GM23338 (cell line): ENCODE data around the gene GDF10. TPM values are rescaled to one million over a fixed set of nuclear protein-coding genes. Genes with fewer than 3 reads are reported as not detected.

Experiments
- ATAC-seq: fragments of 200-7000 bp; cut with Tn5 transposase; 3 replicates; pipeline ENCODE4 v1.9.1; 2020
- DNase-seq: peaks from one replicate; pipeline ENCODE4 v3.0.0-alpha.2; 2015; ENCODE audit warnings: low spot score
- H2AFZ ChIP-seq: fragments of 200-600 bp; sonication (generic); 2 replicates; pipeline ENCODE4 v1.8.0; 2016; ENCODE audit warnings: antibody characterized with exemption, mild to moderate bottlenecking, moderate library complexity
- H3F3A ChIP-seq: fragments of 200-600 bp; sonication (generic); replicated peaks from 2 replicates; pipeline ENCODE4 v1.8.0; 2017; ENCODE audit warnings: antibody characterized with exemption, mixed run types, low read depth
- H3K27ac ChIP-seq: fragments of 200-600 bp; sonication (generic); 2 replicates; pipeline ENCODE4 v1.6.1; 2016; ENCODE audit warnings: low read depth
- H3K27me3 ChIP-seq: fragments of 200-600 bp; sonication (generic); 2 replicates; pipeline ENCODE4 v1.8.0; 2016; ENCODE audit warnings: mild to moderate bottlenecking, mixed run types, moderate library complexity; ENCODE audit not compliant: insufficient read depth
- H3K36me3 ChIP-seq: fragments of 200-600 bp; sonication (generic); 2 replicates; pipeline ENCODE4 v1.8.0; 2016; ENCODE audit warnings: mild to moderate bottlenecking; ENCODE audit not compliant: insufficient read depth
- H3K4me1 ChIP-seq: fragments of 200-600 bp; sonication (generic); 2 replicates; pipeline ENCODE4 v1.8.0; 2016; ENCODE audit warnings: mild to moderate bottlenecking, moderate library complexity; ENCODE audit not compliant: insufficient read depth
- H3K4me2 ChIP-seq: fragments of 200-600 bp; sonication (generic); 2 replicates; pipeline ENCODE4 v1.7.1; 2017; ENCODE audit warnings: mixed run types
- H3K4me3 ChIP-seq: fragments of 200-600 bp; sonication (generic); 2 replicates; pipeline ENCODE4 v1.6.1; 2016; ENCODE audit warnings: mixed run types
- H3K79me2 ChIP-seq: fragments of 200-600 bp; sonication (generic); replicated peaks from 2 replicates; pipeline ENCODE4 v1.8.0; 2017; ENCODE audit warnings: mild to moderate bottlenecking; ENCODE audit not compliant: insufficient read depth
- H3K9me2 ChIP-seq: fragments of 200-600 bp; sonication (generic); 2 replicates; pipeline ENCODE4 v1.8.0; 2017; ENCODE audit not compliant: insufficient read depth
- H4K20me1 ChIP-seq: fragments of 200-600 bp; sonication (generic); replicated peaks from 2 replicates; pipeline ENCODE4 v1.8.0; 2017; ENCODE audit warnings: mild to moderate bottlenecking; ENCODE audit not compliant: insufficient read depth
- H3K27ac Mint-ChIP-seq: 2 replicates; pipeline ENCODE4 v1.8.0; 2020; ENCODE audit warnings: inconsistent platforms, mild to moderate bottlenecking, moderate library complexity, mixed read lengths
- H3K27me3 Mint-ChIP-seq: 3 replicates; pipeline ENCODE4 v1.8.0; 2022; ENCODE audit warnings: low read depth, mild to moderate bottlenecking, moderate library complexity, mixed read lengths, inconsistent platforms; ENCODE audit not compliant: insufficient read depth, poor library complexity
- H3K36me3 Mint-ChIP-seq: 3 replicates; pipeline ENCODE4 v1.8.0; 2021; ENCODE audit warnings: low read depth, mild to moderate bottlenecking, inconsistent platforms, moderate library complexity, mixed read lengths
- H3K4me1 Mint-ChIP-seq: 3 replicates; pipeline ENCODE4 v1.8.0; 2020; ENCODE audit warnings: mild to moderate bottlenecking, inconsistent platforms, mixed read lengths
- H3K4me3 Mint-ChIP-seq: 3 replicates; pipeline ENCODE4 v1.8.0; 2021; ENCODE audit warnings: moderate library complexity, mild to moderate bottlenecking, inconsistent platforms, mixed read lengths
- H3K9me3 Mint-ChIP-seq: 3 replicates; pipeline ENCODE4 v1.8.0; 2020; ENCODE audit warnings: moderate library complexity, mild to moderate bottlenecking, inconsistent platforms, mixed read lengths
- CREB1 ChIP-seq: fragments of 250-450 bp; sonication (Bioruptor Pico); IDR thresholded peaks from 2 replicates; pipeline ENCODE4 v1.5.0; 2020; ENCODE audit warnings: low read depth, mild to moderate bottlenecking, moderate library complexity
- EZH2phosphoT487 ChIP-seq: fragments of 200-600 bp; sonication (generic); IDR thresholded peaks from one replicate; pipeline ENCODE4 v1.8.1; 2018; ENCODE audit warnings: antibody characterized with exemption; ENCODE audit not compliant: unreplicated experiment
- NANOG ChIP-seq: IDR thresholded peaks from 2 replicates; pipeline ENCODE4 v1.6.1; 2016; ENCODE audit warnings: antibody characterized with exemption, borderline replicate concordance
- POLR2AphosphoS5 ChIP-seq: IDR thresholded peaks from 2 replicates; pipeline ENCODE4 v1.6.1; 2016; ENCODE audit warnings: antibody characterized with exemption, low read depth
- ZNF114 ChIP-seq: fragments of 250-450 bp; sonication (Bioruptor Pico); IDR thresholded peaks from 2 replicates; pipeline ENCODE4 v1.5.0; 2020; ENCODE audit warnings: mild to moderate bottlenecking, moderate library complexity
- ZNF331 ChIP-seq: fragments of 250-450 bp; sonication (Bioruptor Pico); IDR thresholded peaks from 2 replicates; pipeline ENCODE4 v1.5.0; 2020; ENCODE audit warnings: low read depth, mild to moderate bottlenecking, moderate library complexity
- polyA plus RNA-seq: library from polyadenylated mRNA; unstranded; fragments of >200 nt; fragmentation: Nextera tagmentation; extraction: Ambion mirVana; gene quantifications from 2 replicates; pipeline ENCODE4 v1.2.1, GENCODE V29; 2016
- total RNA-seq: library from RNA; depleted of rRNA; stranded (reverse); fragments of >200 nt; shearing (Covaris generic); gene quantifications from 2 replicates; pipeline ENCODE4 v1.2.3, GENCODE V29; 2014
- TF ChIP-seq, protein P1 (sequence below): IDR thresholded peaks from 2 replicates; pipeline ENCODE4 v1.6.1; 2016; ENCODE audit warnings: antibody characterized with exemption
- TF ChIP-seq, protein P2 (sequence below), 2 experiments: fragments of 200-600 bp in 1 of 2; sonication (generic) in 1 of 2; conservative IDR thresholded peaks; 2 replicates each; pipeline versions ENCODE4 v1.5.1 to v1.6.1; 2016 to 2017; ENCODE audit warnings: antibody characterized with exemption in 2 of 2, low read depth in 2 of 2, mild to moderate bottlenecking in 2 of 2, moderate library complexity in 1 of 2
- TF ChIP-seq, protein P3 (sequence below): IDR thresholded peaks from one replicate; pipeline ENCODE4 v1.6.1; 2018; ENCODE audit warnings: antibody characterized with exemption; ENCODE audit not compliant: unreplicated experiment

GDF10 gene
- total and polyA plus RNA-seq, 2 experiments from 2014 or later = 0.21 TPM; not detected in 1

DNA sequence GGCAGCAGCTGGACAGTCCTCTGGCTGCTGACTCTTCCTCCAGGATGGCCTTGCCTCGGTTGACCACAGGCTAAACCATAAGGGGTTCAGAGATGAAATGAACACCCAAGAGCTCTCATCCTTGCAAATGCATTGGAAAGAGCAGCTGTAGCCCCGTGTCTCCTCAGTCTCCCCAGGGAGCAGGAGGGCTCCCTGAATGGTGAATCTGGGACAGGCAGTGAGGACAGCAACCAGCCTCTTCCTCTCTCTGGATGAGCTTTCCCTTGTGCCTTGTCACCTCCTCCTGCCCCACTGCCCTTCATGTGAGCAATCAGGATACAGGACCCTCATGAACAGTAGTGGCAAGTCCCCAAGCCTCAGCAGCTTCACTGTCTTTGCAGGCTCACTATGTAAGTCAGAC is 23.9 kb upstream of the GDF10 start:
- Histone ChIP-seq H3K4me2 (no peak overlapping the region), H4K20me1 (no peaks in the 10 kb centered on the region), H3K4me3 (no peak overlapping the region), H3K27me3 (no peaks in the 10 kb centered on the region), H3K36me3 (no peaks in the 10 kb centered on the region), H3K79me2 (no peaks in the 10 kb centered on the region), H3F3A (no peaks in the 10 kb centered on the region), H3K9me2 (0 out of 2 replicates have a peak, but pooled peaks cover 5% of the 10 kb centered on the region), H3K4me1 (no peaks in the 10 kb centered on the region), H2AFZ (no peak overlapping the region), H3K27ac (no peak overlapping the region)
- Mint-ChIP-seq H3K36me3 (no peaks in the 10 kb centered on the region), H3K27ac (no peak overlapping the region), H3K27me3 (peaks cover 3% of the 10 kb centered on the region), H3K4me1 (peaks cover 7% of the 10 kb centered on the region; the same call in 1 of the 3 replicates), H3K9me3 (peaks cover 17% of the 10 kb centered on the region; the same call in 2 of the 3 replicates), H3K4me3 (no peak overlapping the region)
- TF ChIP-seq ZNF331 (CRISPR knock-in tag) (no peak), POLR2AphosphoS5 (no peak), EZH2phosphoT487 (no peak), CREB1 (no peak), ZNF114 (CRISPR knock-in tag) (no peak), NANOG (no peak)
- TF ChIP-seq, protein P1, sequence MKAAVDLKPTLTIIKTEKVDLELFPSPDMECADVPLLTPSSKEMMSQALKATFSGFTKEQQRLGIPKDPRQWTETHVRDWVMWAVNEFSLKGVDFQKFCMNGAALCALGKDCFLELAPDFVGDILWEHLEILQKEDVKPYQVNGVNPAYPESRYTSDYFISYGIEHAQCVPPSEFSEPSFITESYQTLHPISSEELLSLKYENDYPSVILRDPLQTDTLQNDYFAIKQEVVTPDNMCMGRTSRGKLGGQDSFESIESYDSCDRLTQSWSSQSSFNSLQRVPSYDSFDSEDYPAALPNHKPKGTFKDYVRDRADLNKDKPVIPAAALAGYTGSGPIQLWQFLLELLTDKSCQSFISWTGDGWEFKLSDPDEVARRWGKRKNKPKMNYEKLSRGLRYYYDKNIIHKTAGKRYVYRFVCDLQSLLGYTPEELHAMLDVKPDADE = no peak
- TF ChIP-seq, protein P2, sequence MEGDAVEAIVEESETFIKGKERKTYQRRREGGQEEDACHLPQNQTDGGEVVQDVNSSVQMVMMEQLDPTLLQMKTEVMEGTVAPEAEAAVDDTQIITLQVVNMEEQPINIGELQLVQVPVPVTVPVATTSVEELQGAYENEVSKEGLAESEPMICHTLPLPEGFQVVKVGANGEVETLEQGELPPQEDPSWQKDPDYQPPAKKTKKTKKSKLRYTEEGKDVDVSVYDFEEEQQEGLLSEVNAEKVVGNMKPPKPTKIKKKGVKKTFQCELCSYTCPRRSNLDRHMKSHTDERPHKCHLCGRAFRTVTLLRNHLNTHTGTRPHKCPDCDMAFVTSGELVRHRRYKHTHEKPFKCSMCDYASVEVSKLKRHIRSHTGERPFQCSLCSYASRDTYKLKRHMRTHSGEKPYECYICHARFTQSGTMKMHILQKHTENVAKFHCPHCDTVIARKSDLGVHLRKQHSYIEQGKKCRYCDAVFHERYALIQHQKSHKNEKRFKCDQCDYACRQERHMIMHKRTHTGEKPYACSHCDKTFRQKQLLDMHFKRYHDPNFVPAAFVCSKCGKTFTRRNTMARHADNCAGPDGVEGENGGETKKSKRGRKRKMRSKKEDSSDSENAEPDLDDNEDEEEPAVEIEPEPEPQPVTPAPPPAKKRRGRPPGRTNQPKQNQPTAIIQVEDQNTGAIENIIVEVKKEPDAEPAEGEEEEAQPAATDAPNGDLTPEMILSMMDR (conservative IDR thresholded peaks at IDR 0.05; ENCODE audit: low read depth in 2 of 2) = no peak
- TF ChIP-seq, protein P3, sequence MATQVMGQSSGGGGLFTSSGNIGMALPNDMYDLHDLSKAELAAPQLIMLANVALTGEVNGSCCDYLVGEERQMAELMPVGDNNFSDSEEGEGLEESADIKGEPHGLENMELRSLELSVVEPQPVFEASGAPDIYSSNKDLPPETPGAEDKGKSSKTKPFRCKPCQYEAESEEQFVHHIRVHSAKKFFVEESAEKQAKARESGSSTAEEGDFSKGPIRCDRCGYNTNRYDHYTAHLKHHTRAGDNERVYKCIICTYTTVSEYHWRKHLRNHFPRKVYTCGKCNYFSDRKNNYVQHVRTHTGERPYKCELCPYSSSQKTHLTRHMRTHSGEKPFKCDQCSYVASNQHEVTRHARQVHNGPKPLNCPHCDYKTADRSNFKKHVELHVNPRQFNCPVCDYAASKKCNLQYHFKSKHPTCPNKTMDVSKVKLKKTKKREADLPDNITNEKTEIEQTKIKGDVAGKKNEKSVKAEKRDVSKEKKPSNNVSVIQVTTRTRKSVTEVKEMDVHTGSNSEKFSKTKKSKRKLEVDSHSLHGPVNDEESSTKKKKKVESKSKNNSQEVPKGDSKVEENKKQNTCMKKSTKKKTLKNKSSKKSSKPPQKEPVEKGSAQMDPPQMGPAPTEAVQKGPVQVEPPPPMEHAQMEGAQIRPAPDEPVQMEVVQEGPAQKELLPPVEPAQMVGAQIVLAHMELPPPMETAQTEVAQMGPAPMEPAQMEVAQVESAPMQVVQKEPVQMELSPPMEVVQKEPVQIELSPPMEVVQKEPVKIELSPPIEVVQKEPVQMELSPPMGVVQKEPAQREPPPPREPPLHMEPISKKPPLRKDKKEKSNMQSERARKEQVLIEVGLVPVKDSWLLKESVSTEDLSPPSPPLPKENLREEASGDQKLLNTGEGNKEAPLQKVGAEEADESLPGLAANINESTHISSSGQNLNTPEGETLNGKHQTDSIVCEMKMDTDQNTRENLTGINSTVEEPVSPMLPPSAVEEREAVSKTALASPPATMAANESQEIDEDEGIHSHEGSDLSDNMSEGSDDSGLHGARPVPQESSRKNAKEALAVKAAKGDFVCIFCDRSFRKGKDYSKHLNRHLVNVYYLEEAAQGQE = no peak
- DNase-seq = no peak
- no peak for ATAC-seq
